T-helper 22 cell (primary cell): ENCODE data around the gene ATP9B.

Source experiments
- DNase-seq: peaks from one replicate; pipeline ENCODE4 v3.0.0-alpha.2; 2020; ENCODE audit warnings: low read depth

ATP9B gene

GRCh38 chr18:79410731-79411613, 341.8 kb downstream of the ATP9B start:
- no peak for DNase-seq

GRCh38 chr18:79411614-79412526, 342.7 kb downstream of the ATP9B start:
- DNase-seq: no peak

DNA sequence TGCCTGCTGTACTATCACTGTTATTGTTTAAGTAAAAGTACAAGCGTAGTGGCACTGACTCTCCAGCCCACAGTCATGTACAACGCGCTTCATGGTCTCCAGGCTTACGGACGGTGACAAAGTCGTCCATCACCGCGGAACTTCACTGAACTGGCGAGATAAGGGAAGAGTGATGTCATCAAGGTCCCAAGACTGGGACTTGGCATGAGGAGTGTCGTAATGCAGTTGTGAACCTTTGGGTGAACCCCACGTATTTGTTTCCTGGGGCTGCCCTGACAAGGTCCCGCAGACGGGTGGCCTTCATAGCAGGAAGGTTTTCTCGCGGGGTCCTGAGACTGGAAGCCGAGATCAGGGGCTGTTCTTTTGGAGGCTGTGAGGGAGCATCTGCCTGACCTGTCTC, 343.8 kb downstream of the ATP9B start:
- no peak for DNase-seq

DNA sequence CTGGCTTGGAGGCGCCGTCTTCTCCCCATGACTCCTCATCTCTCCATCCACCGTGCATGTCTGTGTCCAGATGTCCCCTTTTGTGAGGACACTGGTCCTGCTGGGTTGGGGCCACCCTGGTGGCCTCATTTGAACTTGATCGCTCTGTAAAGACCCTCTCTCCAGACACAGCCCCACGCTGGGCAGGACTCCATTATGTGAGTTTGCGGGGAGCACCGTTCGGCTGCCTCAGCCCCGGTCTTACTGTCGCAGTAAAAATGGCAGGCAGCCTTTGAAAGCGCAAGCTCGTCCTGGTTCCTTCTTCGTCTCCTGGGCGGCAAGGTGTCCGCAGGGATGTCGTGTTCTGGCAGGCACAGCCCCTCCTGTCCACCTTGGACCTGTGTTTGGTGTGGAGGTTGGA, 344.2 kb downstream of the ATP9B start:
- DNase-seq: no peak

DNA sequence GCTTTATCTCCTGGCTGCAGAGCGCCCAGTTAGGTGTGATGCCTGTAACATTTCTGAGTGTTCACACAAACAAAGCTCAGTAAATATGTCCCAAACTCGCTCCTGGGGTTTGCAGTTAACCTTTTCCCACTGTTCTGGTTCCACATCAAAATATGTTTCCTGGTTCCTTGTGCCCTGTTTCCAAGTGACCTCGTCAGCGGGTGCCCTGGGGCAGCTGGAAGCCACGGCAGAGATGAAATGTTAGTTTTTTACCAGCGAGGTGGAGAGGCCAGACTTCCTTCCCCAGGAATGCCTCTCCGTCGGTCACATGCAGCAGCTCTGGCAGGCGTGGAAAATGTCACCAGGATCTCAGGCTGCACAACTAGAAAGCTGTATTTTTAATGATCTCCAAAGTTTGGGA, 344.7 kb downstream of the ATP9B start:
- DNase-seq: no peak

- DNase-seq: no peak
Measured at GRCh38 chr18:79416022-79416676, 347.0 kb downstream of the ATP9B start.

DNA sequence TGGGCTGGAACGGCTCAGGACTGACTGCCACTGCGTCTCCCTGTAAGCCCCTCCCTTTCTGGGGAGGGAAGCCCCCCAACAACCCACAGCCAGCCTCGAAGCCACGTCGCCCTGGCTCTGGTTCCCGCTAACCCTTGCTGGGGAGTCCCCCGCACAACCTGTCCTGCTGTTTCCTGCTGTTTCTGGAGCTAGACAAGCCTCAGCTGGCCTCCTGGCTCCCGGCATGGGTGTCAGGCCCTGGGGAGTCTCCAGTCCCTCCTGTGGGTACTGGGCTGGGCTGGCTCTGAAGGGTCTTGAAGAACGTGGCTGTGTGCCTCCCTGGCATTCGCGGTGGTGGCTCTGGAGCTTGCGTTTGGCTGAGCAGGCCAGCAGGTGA, 347.5 kb downstream of the ATP9B start:
- no peak for DNase-seq

DNA sequence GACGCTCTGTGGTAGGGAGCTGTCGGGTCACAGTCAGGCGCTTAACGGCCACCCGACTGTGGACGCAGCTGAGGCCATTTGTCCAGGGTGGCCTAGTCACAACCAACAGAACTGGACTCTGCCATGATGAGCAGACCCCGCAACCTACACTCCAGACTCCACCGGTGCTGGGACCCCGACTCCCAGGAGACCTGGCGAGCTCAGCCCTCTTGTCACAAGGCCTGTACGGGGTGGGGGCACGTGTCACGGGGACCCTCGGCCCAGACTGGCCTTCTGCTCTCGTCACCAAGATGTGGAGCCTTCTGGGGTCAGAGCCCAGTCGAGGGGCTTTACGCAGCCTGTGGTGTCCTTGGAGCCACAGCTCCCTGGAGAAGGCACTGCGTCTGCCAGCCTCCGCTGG, 349.0 kb downstream of the ATP9B start:
- DNase-seq: no peak

- no peak for DNase-seq
Measured at GRCh38 chr18:79418642-79419041, 349.4 kb downstream of the ATP9B start.

DNA sequence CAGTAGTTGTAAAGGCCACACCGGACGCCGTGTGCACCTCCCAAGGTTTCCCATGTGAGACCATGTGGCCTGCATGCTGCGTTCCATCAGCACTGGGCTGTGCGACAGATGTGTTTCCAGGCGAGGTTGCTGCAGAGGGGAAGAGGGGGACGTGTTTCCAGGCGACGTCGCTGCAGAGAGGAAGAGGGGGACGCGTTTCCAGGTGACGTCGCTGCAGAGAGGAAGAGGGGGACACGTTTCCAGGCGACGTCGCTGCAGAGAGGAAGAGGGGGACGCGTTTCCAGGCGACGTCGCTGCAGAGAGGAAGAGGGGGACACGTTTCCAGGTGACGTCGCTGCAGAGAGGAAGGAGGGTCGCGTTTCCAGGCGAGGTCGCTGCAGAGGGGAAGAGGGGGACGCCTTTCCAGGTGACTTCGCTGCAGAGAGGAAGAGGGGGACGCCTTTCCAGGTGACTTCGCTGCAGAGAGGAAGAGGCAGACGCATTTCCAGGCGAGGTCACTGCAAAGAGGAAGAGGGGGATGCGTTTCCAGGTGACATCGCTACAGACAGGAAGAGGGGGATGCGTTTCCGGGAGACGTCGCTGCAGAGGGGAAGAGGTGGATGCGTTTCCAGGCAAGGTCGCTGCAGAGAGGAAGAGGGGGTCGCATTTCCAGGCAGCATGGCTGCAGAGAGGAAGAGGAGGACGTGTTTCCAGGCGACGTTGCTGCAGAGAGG, 351.0 kb downstream of the ATP9B start:
- no peak for DNase-seq

DNA sequence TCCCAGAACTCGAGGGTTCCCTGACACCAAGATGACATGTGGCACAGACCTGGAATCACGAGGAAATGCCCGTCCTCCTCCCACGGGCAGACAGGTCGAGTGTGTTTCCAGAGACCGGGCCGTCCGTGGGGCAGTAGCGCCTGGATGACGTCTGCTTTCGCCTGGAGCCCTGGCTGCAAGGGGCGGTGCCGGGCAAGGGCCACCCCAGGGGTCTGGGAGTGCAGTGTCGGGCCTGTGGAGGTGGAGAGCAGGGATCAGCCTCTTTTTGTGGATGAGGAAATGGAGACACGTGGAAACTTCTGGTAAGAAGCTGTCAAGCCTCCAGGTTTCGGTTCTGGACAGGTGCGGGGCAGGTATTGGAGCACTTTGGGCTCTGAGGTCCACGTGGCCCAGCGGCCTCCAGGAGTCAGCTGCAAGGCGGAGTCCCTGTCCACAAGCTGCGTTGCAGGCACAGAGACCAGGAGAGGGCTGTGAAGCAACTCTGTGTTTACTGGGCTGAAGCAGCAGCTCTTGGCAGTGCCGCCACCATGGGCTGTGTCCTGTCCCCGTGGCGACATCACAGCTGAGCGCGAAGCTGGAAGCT, 352.2 kb downstream of the ATP9B start:
- DNase-seq: no peak

DNA sequence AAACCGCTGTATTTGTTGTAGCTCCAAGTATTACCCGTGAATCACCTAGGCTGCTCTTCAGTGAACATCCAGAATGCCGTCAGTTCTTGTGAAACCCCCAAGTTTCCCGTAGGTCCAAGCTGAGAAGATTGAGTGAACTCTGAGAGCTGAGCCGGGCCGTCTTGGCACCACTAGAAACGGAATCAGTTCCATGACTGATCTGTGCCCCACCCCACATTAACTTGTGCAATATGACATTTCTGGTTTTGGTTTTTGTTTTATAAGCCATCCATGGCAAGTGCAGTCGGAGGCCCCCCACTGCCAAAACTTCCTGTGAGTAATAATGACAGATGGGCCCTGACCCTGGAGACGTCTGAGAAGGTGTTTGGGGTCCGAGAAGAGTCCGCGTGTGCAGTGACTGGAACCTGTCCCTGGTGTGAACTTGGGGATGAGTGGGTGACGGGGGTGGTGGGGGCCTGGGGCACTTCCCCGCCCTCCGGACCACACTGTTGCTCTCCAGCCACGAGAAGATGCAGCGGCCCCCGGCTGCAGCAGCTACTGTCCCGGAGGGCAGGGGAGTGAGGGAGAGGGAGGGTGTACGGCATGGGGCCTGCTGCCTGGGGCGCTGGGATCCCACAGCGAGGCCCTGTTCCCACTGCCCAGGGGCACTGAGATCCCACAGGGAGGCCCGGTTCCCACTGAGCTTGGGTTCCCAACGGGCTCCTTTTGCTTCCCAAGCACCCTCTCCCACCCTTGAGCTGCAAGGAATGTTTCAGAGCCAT, 353.0 kb downstream of the ATP9B start:
- DNase-seq: no peak

- DNase-seq: no peak
Measured at GRCh38 chr18:79422783-79423165, 353.6 kb downstream of the ATP9B start.

DNA sequence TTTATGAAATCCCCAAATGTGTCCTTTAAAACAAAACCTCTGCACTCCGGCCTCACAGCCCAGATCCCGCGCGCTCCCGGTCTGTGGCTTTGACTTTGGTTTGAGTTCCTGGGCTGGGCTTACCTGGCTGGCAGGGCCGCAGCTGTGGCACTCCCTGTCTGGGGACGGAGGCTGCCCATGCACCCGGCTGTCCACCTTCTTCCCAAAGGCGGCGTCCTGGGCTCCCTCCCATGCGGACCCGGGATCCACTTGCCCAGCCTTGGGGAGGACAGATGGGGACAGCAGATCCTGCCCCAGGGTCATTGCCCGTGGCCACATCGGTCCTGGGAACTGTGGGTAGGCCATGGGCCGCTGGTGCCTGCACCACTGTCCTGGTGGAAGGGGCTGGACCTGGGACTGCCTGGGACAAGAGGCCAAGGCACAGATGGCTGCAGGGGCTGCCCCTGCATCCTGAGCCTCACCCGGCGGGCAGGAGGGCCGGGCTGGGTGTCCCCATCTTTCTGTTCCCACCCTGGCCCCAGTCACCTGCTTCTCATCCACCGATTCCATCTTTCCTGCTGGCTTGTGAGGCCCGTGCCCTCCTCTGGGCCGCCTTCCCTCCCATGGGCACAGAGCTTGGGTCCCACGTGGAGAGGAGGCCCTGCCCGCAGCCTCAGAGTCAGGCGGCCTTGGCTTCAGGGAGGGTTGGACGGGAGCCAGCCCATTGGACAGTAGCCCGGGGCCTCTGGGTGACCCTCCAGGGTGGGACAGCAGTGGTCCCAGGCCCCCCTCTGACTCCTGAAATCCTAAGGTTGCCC, 354.2 kb downstream of the ATP9B start:
- DNase-seq: no peak

GRCh38 chr18:79424008-79424565, 354.9 kb downstream of the ATP9B start:
- DNase-seq: no peak

DNA sequence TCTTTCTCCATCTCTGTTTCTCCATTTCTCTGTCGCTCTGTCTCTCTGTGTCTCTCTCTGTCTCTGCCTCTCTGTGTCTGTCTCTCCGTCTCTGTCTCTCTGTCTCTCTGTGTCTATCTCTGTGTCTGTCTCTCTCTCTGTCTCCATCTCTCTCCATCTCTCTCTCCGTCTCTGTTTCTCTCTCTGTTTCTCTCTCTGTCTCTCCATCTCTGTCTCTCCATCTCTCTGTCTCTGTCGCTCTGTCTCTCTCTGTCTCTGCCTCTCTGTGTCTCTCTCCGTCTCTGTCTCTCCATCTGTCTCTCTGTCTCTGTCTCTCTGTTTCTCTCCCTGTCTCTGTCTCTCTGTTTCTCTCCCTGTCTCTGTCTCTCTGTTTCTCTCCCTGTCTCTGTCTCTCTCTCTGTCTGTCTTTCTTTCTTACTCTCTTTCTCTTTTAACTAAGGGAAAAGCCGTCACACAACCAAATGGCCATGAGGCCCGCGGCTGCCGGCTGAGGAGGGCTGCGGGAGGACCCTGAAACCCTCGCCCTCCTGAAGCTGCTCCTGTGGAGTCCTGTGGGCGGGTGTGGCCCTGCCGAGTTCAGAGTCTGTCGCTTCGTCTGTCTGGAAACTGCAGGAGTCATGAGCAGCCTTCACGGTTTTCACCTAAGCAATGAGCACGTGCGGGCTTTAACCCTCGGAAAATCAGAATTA, 355.8 kb downstream of the ATP9B start:
- DNase-seq: no peak

- DNase-seq: no peak
Measured at GRCh38 chr18:79425569-79425886, 356.3 kb downstream of the ATP9B start.

GRCh38 chr18:79426376-79427300, 357.4 kb downstream of the ATP9B start:
- DNase-seq: no peak
